Mononuclear cell (primary cell): ENCODE measurements around the gene GLCCI1. TPM values are rescaled to one million over a fixed set of nuclear protein-coding genes. Genes with fewer than 3 reads are reported as not detected.
A peak's percentile ranks its signal among the peaks of the same experiment; 100 is the strongest.

Experiments
- H3K27me3 ChIP-seq: 2 replicates; pipeline ENCODE4 v1.6.0; 2011; ENCODE audit warnings: low read length, control low read depth; ENCODE audit not compliant: insufficient read depth
- H3K4me1 ChIP-seq: 2 replicates; pipeline ENCODE4 v1.5.1; 2011; ENCODE audit warnings: mild to moderate bottlenecking, low read length, control low read depth; ENCODE audit not compliant: insufficient read depth
- H3K4me3 ChIP-seq: 2 replicates; pipeline ENCODE4 v1.5.1; 2011; ENCODE audit warnings: mild to moderate bottlenecking, low read length, moderate library complexity
- H3K9me3 ChIP-seq: 2 replicates; pipeline ENCODE4 v1.5.1; 2011; ENCODE audit warnings: low read depth, mild to moderate bottlenecking, control low read depth, low read length
- total RNA-seq: library from RNA; depleted of rRNA; stranded (reverse); fragments of >200 nt; gene quantifications from one replicate; pipeline ENCODE4 v1.2.3, GENCODE V29; 2012

GLCCI1 gene
- total RNA-seq, 1 donor, result 12.0 TPM

DNA sequence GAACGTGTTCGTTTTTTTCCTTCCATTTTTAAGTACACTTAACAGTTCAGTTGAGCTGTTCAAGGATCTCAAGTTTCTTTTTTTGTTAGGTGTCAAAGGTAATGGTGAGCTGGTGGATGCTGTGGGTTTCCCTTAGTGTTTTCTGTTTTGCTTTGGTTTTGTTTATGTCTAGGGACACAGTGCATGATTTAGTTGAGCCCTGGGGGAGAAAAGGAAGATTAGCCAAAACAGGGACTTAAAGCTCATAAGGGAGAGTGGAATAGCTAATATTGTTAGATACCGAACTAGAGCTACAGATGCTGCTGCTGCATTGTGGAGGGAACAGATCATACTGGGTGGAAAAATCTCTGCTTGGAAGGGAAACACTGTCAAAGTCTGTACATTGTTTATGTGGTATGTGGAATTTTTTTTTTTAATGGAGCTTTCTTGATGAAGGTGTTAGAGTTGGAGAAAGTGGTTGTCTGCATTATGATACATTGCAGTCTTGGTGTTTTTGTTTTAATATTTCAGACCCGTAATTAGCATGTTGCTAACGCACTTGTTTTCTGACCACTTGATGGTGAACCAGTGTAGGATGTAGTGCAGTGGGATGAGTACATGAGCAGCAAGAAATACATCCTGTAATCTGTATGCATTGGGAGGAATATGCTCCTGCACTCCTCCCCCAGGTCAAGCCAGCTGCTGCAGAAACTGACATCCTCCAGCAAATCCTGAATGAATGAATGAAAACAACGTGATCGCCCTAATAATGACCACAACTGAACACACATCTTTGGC, 2.1 kb downstream of the GLCCI1 start:
- peak overlapping the region; percentile 72 for H3K4me3 ChIP-seq
- H3K27me3 ChIP-seq, result no peaks in the 10 kb centered on the region
- H3K4me1 ChIP-seq, result peaks cover 24% of the 10 kb centered on the region
- H3K9me3 ChIP-seq, result no peaks in the 10 kb centered on the region

DNA sequence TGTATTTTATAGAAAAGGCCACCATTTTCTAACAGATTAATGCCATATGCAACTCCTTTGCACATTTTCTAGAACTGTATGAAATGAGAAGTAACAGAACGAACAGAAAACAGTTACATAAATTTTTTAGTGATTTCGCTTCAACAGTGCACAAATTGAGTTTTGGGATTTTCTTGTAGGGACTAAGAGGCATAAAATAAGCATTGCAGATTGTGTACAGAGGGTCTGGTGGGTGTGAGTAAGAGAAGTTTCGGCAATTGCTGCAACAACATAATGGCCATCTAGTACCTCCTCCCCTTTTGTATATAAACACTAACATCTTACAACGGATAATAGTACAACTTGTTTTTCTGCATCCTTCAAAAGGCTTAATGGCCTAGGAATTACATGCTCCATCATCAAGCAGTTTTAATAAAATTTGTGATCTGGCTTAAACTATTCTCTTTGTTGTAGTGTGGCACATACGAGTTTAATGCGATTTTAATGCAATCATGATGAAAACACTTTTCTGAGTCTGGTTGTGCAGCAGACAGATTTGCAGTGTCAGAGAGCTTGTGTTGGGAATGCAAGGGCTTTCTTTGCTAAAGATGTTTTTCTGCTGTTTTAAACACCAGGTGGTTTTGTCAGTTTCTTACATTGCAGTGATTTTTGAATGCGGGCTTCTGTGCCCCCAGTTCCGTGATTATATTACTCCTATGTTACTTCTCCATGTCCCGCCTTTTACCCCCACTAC, 2.9 kb downstream of the GLCCI1 start:
- H3K4me3 ChIP-seq, result peak overlapping the region; percentile 72
- H3K9me3 ChIP-seq, result no peaks in the 10 kb centered on the region
- H3K4me1 ChIP-seq, result peaks cover 31% of the 10 kb centered on the region
- H3K27me3 ChIP-seq, result no peaks in the 10 kb centered on the region

DNA sequence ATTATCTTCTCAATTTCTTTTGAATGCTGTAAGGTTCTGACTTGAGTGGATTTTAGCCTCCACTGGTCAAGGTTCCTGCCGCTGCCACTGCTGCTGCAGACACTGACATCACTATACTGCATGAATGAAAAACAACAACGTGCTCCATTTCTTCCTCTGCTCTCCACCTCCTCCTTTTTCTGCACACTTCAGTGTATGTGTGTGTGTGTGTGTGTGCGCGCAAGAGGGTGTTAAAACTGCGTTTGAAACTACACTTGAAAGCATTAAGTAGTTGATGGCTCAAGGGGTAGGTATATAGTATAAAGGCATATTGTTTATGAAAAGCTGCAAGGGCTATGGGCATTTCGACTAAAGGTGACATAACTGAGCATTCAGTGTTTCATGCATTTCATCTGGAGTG, 3.5 kb downstream of the GLCCI1 start:
- H3K4me1 ChIP-seq, result peaks cover 35% of the 10 kb centered on the region
- H3K27me3 ChIP-seq, result no peaks in the 10 kb centered on the region
- H3K9me3 ChIP-seq, result no peaks in the 10 kb centered on the region
- H3K4me3 ChIP-seq, result peak overlapping the region; percentile 0

DNA sequence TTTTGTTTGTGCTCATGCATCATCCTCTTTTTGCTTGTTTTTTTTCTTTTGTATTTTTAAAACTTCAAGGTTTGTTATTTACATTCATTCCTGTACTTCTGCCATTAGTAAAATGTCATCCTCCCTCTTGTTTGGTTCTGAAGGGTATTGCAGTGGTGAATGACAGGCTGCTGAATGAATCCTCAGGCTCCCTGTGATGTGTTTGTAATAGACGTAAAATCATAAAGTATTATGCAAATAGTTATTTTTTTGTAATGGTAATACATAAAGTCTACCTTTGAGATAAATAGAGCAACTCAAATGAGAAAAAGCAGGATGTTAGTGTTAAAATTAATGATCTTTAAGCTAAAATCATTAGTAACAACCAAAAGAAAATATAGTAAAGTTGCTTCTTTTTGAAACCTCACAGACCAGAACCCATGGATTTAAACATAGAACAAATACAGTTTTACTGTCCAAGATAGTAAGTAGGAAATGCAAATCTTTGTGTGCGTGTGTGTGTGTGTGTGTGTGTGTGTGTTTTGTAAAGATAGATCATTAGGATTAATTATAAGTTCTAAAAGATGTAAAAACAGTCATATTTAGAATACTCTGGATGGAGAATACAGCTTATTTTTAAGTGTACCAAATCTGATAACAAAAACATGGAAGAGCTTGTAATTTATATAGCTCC, 4.5 kb downstream of the GLCCI1 start:
- H3K4me3 ChIP-seq, result no peak overlapping the region
- H3K4me1 ChIP-seq, result peaks cover 29% of the 10 kb centered on the region
- no peaks in the 10 kb centered on the region for H3K27me3 ChIP-seq
- no peaks in the 10 kb centered on the region for H3K9me3 ChIP-seq

DNA sequence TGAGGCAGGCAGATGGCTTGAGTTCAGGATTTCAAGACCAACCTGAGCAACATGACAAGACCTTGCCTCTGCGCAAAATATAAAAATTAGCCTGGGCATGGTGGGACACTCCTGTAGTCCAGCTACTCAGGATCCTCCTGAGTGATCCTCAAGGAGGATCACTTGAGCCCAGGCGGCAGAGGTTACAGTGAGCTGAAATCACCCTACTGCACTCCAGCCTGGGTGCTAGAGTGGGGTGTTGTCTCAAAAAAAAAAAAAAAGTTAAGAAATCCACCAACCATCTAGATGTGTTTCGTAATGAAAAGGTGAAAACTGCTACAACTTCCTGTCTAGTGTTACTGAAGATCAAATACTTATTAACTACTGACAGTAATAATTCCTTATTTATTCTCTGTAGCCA, 8.1 kb downstream of the GLCCI1 start:
- no peak overlapping the region for H3K4me3 ChIP-seq
- H3K9me3 ChIP-seq, result no peaks in the 10 kb centered on the region
- H3K27me3 ChIP-seq, result no peaks in the 10 kb centered on the region
- H3K4me1 ChIP-seq, result peaks cover 24% of the 10 kb centered on the region

DNA sequence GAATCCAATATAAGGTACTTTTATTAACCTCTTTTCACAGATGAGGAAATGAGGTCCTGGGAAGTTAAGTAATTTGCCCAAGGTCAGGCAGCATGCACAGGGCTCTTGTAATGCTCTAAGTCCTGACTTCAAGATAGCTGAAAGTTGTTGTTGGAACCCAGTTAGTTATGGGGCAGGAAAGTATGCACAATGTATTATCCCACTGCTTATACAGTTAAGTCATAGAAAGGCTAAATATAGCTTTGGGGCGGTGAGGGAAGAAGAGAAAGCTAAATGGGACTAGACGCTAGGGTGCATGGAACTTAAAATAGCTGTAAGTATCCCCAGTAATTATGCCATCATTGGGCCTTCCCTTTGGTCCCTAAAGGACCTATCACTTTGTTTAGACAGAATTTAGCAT, 9.2 kb downstream of the GLCCI1 start:
- Histone ChIP-seq H3K27me3 (no peaks in the 10 kb centered on the region), H3K9me3 (no peaks in the 10 kb centered on the region), H3K4me1 (peaks cover 17% of the 10 kb centered on the region), H3K4me3 (no peak overlapping the region)

DNA sequence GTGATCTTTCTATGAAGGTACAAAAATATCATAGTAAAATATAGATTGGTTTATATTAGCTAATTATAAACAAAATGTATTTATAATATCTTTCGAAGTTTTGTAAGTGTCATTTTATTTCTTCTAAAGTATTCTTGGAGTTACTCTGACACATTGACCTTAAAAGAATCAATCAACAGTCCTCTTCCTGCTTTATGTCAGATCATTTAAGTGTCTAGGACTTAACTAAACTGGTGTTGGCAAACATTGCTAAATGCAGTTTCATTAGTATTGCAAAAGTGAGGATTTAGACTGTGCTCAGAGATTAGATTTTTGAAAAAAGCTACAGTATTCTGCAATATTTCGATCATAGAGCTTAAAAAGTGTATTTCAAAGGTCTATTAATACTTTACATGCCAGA, 10.3 kb downstream of the GLCCI1 start:
- no peaks in the 10 kb centered on the region for H3K27me3 ChIP-seq
- no peak overlapping the region for H3K4me3 ChIP-seq
- H3K4me1 ChIP-seq, result peaks cover 18% of the 10 kb centered on the region
- no peaks in the 10 kb centered on the region for H3K9me3 ChIP-seq

DNA sequence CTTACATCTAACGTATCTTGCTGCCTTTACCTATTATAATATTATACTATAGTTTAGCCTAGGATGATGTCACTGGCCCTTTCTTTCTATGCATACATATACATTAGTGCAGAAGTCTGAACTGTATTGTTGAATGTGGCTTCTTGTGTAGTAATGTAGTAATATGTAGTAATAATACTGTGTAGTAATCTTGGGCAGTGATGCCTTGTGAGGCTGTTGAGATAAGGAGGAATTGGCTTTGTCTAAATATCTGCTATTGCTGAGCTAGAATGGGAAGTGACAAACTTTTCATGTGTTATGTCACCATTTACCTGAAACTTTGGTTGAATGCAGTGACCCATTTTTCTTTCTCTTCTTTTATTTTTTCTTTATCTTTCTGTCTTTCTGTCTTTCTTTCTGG, 11.0 kb downstream of the GLCCI1 start:
- peaks cover 21% of the 10 kb centered on the region for H3K4me1 ChIP-seq
- no peaks in the 10 kb centered on the region for H3K27me3 ChIP-seq
- H3K9me3 ChIP-seq, result no peaks in the 10 kb centered on the region
- H3K4me3 ChIP-seq, result no peak overlapping the region

DNA sequence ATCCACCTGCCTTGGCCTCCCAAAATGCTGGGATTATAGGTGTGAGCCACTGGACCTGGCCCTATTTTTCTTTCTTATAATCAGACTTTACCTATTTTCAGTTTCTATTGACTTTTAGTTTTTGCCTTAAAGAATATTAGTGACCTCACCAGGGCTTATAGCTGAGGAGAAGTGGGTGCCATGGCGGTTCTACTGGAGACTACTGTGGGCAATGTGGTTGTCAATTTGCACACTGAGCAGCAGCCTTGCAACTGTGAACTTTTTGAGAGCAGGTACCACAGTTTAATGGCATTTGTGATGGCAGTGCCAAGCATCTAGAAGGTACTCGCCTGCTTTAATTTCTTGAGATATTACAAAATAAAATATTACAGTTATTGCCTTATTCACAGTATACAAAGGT, 11.5 kb downstream of the GLCCI1 start:
- Histone ChIP-seq H3K4me3 (no peak overlapping the region), H3K9me3 (no peaks in the 10 kb centered on the region), H3K4me1 (peaks cover 21% of the 10 kb centered on the region), H3K27me3 (no peaks in the 10 kb centered on the region)

DNA sequence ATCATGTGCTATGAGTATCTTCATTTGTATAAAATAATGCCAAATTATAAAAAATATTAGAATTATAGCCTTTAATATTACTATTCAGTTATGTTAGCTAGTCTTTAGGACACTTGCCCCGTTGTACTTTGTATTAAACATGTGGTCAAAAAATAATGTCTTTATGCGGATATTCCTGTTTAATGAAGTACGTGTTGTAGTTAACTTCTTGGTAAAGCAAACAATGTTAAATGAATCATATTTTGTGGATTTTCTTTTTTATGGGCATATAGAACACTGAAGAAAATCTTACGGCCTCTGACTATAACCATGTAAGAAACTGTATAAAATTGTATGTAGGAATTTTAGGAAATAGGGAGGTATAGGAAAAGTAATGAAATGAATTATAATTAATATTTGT, 14.3 kb downstream of the GLCCI1 start:
- Histone ChIP-seq H3K9me3 (no peaks in the 10 kb centered on the region), H3K4me1 (peaks cover 10% of the 10 kb centered on the region)

DNA sequence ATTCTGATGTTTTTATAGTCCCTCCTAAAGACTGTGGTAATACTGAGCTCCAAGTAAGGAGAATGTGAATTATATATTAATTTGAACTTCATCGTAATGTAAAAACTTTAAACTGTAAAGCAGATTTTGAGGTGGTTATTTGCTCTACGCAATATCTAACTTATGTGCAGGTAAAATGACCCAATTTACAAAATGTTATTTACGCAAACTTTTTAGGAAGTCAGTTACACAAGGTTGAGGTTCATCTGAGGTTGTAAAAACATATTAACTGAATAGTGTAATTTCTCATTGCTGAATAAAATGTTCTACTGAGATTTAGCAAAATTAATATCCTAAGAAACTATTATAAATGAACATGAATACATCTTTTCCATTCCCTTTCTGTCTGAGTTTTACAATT, 15.8 kb downstream of the GLCCI1 start:
- H3K4me1 ChIP-seq, result peaks cover 17% of the 10 kb centered on the region
- no peaks in the 10 kb centered on the region for H3K9me3 ChIP-seq
- H3K4me3 ChIP-seq, result no peak overlapping the region
- no peaks in the 10 kb centered on the region for H3K27me3 ChIP-seq

More for the DNA sequence above, 14.3 kb downstream of the GLCCI1 start:
- H3K4me3 ChIP-seq, result no peak overlapping the region
- no peaks in the 10 kb centered on the region for H3K27me3 ChIP-seq

DNA sequence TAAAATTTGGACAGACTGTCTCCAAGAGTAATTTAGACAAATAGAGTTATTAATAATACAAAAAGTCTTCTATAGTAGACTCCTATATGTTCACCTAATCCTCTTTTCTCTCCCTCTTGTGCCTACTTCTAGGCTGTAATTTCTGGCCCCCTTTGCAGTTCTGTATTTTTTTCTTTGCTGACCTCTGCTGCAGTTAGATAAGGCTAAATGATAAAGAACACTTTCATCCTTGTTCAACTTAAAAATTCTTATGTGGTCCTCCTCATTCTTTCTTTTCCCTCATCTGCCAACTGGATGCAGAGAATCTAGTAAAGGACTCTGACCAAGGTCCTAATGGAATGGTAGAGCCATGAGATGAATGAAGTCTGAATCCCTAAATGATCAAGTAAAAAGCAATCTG, 20.1 kb downstream of the GLCCI1 start:
- Histone ChIP-seq H3K27me3 (no peaks in the 10 kb centered on the region), H3K4me3 (no peak overlapping the region), H3K9me3 (peaks cover 15% of the 10 kb centered on the region), H3K4me1 (peaks cover 11% of the 10 kb centered on the region)

DNA sequence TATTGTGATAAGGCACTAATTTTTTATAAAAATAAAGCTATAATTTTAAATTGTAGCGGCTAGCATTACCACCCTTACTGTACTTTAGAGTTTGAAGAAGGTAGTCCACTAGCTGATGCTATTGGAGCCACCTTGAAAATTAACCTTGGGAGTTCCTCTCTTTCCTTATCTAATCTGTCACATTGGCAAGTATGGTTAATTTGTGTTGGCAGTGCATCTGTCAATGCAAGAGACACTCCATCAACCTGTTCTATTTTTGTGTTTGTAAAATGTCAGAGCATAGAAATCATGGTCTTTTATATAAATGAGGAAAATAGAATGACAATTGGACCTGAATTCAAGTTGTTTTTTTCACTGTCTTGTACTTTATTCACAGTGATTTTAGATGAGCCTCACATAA, 20.5 kb downstream of the GLCCI1 start:
- Histone ChIP-seq H3K9me3 (peaks cover 15% of the 10 kb centered on the region), H3K4me3 (no peak overlapping the region), H3K4me1 (peaks cover 8% of the 10 kb centered on the region), H3K27me3 (no peaks in the 10 kb centered on the region)

DNA sequence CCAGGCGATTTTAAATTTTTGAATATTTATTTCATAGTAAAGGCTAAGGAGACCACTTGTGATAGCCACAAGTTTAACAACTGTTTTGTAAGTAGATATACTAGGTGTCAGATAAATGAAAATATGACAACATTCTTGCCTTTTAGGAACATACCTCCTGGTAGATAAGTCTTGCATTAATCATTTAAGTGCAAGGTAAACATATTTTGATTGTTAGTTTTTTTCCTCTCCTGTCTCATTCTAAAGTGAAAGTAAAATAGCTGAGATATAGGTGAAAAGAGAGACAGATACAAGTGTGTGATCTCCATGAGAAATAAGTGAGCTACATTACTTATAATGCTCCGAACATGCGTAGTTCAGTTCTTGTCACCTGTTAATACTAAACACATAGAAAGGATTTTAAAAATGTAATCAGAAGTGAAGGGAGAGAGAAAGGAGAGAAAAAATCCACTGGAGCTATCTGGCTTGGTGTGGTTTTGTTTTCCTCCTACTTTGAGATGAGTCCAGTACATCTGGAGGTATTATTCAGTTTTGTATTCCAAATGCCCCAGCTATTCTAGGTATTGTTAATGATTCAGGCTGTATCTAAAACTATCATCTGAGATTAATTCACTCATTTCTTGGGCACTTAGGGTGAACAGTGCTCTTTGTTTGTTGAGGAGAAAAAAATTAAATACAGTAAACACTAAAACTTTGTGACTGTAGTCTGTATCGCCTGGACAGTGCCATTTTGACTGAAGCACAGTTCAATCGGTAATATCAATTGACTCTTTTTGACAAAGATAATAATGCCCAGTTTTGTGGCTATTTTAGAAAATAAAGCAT, 21.2 kb downstream of the GLCCI1 start:
- H3K4me3 ChIP-seq, result no peak overlapping the region
- peaks cover 15% of the 10 kb centered on the region for H3K9me3 ChIP-seq
- peaks cover 7% of the 10 kb centered on the region for H3K4me1 ChIP-seq
- no peaks in the 10 kb centered on the region for H3K27me3 ChIP-seq

DNA sequence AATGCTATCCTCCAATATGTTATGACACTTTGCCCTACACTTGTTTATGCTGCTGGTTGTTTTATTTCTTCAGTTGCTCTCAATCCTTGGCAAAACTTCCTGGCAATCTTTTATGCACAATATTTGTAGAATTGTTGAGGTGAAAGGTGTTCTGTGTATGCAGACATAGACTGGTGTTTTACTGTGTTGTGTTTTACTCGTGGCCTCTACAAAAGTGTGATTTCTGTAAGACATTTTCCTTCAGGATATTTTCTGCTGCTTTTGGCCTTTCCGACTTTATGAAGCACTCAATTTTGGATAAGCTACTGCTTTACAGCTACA, 21.8 kb downstream of the GLCCI1 start:
- Histone ChIP-seq H3K4me3 (no peak overlapping the region), H3K9me3 (peaks cover 15% of the 10 kb centered on the region), H3K27me3 (no peaks in the 10 kb centered on the region), H3K4me1 (peaks cover 7% of the 10 kb centered on the region)
